Measurements from ENCODE around the gene RFX2. TPM values are rescaled to one million over a fixed set of nuclear protein-coding genes. Genes with fewer than 3 reads are reported as not detected.
"Not testable (repeated sequence)": the region's sequence is repeated elsewhere in the genome, so short reads cannot be mapped to it uniquely, and the experiment has no call there.

The RFX2 gene
- total RNA-seq, 1 experiment from 2014 or later: 2.9 TPM

GRCh38 chr19:6115992-6116391 is 5.7 kb upstream of the RFX2 start:
- Histone ChIP-seq H3K4me3 (ENCODE audit: insufficient read depth, low read depth, low read length) (no peak overlapping the region), H3K36me3 (replicated peaks; ENCODE audit: control insufficient read depth, insufficient read depth, low read length) (no peaks in the 10 kb centered on the region), H3K27me3 (ENCODE audit: control insufficient read depth, insufficient read depth, low read length) (no peaks in the 10 kb centered on the region)
- no peak for DNase-seq

- Histone ChIP-seq H3K27me3 (ENCODE audit: control insufficient read depth, insufficient read depth, low read length) (peaks cover 14% of the 10 kb centered on the region), H3K36me3 (replicated peaks; ENCODE audit: control insufficient read depth, insufficient read depth, low read length) (no peaks in the 10 kb centered on the region), H3K4me3 (ENCODE audit: insufficient read depth, low read depth, low read length) (no peak overlapping the region)
- DNase-seq: no peak
Measured at GRCh38 chr19:6113616-6114188, 3.4 kb upstream of the RFX2 start.

- Histone ChIP-seq H3K36me3 (replicated peaks; ENCODE audit: control insufficient read depth, insufficient read depth, low read length) (no peaks in the 10 kb centered on the region), H3K4me3 (ENCODE audit: insufficient read depth, low read depth, low read length) (peak overlapping the region; percentile 42), H3K27me3 (ENCODE audit: control insufficient read depth, insufficient read depth, low read length) (peaks cover 24% of the 10 kb centered on the region)
- no peak for DNase-seq
Measured at GRCh38 chr19:6109947-6110346, 353 bp downstream of the RFX2 start.

GRCh38 chr19:6108721-6109633 is 1.3 kb downstream of the RFX2 start:
- peak; percentile 81 for DNase-seq
- H3K36me3 ChIP-seq (replicated peaks; ENCODE audit: control insufficient read depth, insufficient read depth, low read length): no peaks in the 10 kb centered on the region
- peaks cover 24% of the 10 kb centered on the region for H3K27me3 ChIP-seq (ENCODE audit: control insufficient read depth, insufficient read depth, low read length)
- peak overlapping the region; percentile 34 for H3K4me3 ChIP-seq (ENCODE audit: insufficient read depth, low read depth, low read length)

- H3K36me3 ChIP-seq (replicated peaks; ENCODE audit: control insufficient read depth, insufficient read depth, low read length); H3K4me3 ChIP-seq (ENCODE audit: insufficient read depth, low read depth, low read length); DNase-seq: not testable (repeated sequence)
- H3K27me3 ChIP-seq (ENCODE audit: control insufficient read depth, insufficient read depth, low read length): peaks cover 24% of the 10 kb centered on the region
Measured at GRCh38 chr19:6106643-6107294, 3.5 kb downstream of the RFX2 start.

GRCh38 chr19:6105444-6105843 is 4.9 kb downstream of the RFX2 start:
- Histone ChIP-seq H3K4me3 (ENCODE audit: insufficient read depth, low read depth, low read length) (no peak overlapping the region), H3K36me3 (replicated peaks; ENCODE audit: control insufficient read depth, insufficient read depth, low read length) (no peaks in the 10 kb centered on the region), H3K27me3 (ENCODE audit: control insufficient read depth, insufficient read depth, low read length) (peaks cover 24% of the 10 kb centered on the region)
- DNase-seq: peak; percentile 11

GRCh38 chr19:6103894-6104293 is 6.4 kb downstream of the RFX2 start:
- peak; percentile 3 for DNase-seq
- Histone ChIP-seq H3K4me3 (ENCODE audit: insufficient read depth, low read depth, low read length) (no peak overlapping the region), H3K27me3 (ENCODE audit: control insufficient read depth, insufficient read depth, low read length) (peaks cover 12% of the 10 kb centered on the region), H3K36me3 (replicated peaks; ENCODE audit: control insufficient read depth, insufficient read depth, low read length) (no peaks in the 10 kb centered on the region)

- peak; percentile 3 for DNase-seq
- H3K36me3 ChIP-seq (replicated peaks; ENCODE audit: control insufficient read depth, insufficient read depth, low read length): no peaks in the 10 kb centered on the region
- no peak overlapping the region for H3K4me3 ChIP-seq (ENCODE audit: insufficient read depth, low read depth, low read length)
- H3K27me3 ChIP-seq (ENCODE audit: control insufficient read depth, insufficient read depth, low read length): peaks cover 5% of the 10 kb centered on the region
Measured at GRCh38 chr19:6103217-6103644, 7.1 kb downstream of the RFX2 start.

GRCh38 chr19:6101991-6102390 is 8.3 kb downstream of the RFX2 start:
- H3K4me3 ChIP-seq (ENCODE audit: insufficient read depth, low read depth, low read length): no peak overlapping the region
- H3K36me3 ChIP-seq (replicated peaks; ENCODE audit: control insufficient read depth, insufficient read depth, low read length): no peaks in the 10 kb centered on the region
- DNase-seq: peak; percentile 8
- no peaks in the 10 kb centered on the region for H3K27me3 ChIP-seq (ENCODE audit: control insufficient read depth, insufficient read depth, low read length)

GRCh38 chr19:6101291-6101825 is 8.9 kb downstream of the RFX2 start:
- no peak for DNase-seq
- Histone ChIP-seq H3K4me3 (ENCODE audit: insufficient read depth, low read depth, low read length) (no peak overlapping the region), H3K27me3 (ENCODE audit: control insufficient read depth, insufficient read depth, low read length) (no peaks in the 10 kb centered on the region), H3K36me3 (replicated peaks; ENCODE audit: control insufficient read depth, insufficient read depth, low read length) (no peaks in the 10 kb centered on the region)

- Histone ChIP-seq H3K4me3 (ENCODE audit: insufficient read depth, low read depth, low read length) (no peak overlapping the region), H3K36me3 (replicated peaks; ENCODE audit: control insufficient read depth, insufficient read depth, low read length) (no peaks in the 10 kb centered on the region), H3K27me3 (ENCODE audit: control insufficient read depth, insufficient read depth, low read length) (no peaks in the 10 kb centered on the region)
- DNase-seq: peak; percentile 18
Measured at GRCh38 chr19:6100284-6100915, 9.9 kb downstream of the RFX2 start.

- Histone ChIP-seq H3K4me3 (ENCODE audit: insufficient read depth, low read depth, low read length) (no peak overlapping the region), H3K36me3 (replicated peaks; ENCODE audit: control insufficient read depth, insufficient read depth, low read length) (no peaks in the 10 kb centered on the region), H3K27me3 (ENCODE audit: control insufficient read depth, insufficient read depth, low read length) (no peaks in the 10 kb centered on the region)
- DNase-seq: peak; percentile 5
Measured at GRCh38 chr19:6099599-6099998, 10.7 kb downstream of the RFX2 start.

GRCh38 chr19:6099033-6099432 is 11.3 kb downstream of the RFX2 start:
- no peaks in the 10 kb centered on the region for H3K36me3 ChIP-seq (replicated peaks; ENCODE audit: control insufficient read depth, insufficient read depth, low read length)
- no peak overlapping the region for H3K4me3 ChIP-seq (ENCODE audit: insufficient read depth, low read depth, low read length)
- H3K27me3 ChIP-seq (ENCODE audit: control insufficient read depth, insufficient read depth, low read length): no peaks in the 10 kb centered on the region
- peak; percentile 2 for DNase-seq

- no peaks in the 10 kb centered on the region for H3K27me3 ChIP-seq (ENCODE audit: control insufficient read depth, insufficient read depth, low read length)
- no peaks in the 10 kb centered on the region for H3K36me3 ChIP-seq (replicated peaks; ENCODE audit: control insufficient read depth, insufficient read depth, low read length)
- no peak for DNase-seq
- H3K4me3 ChIP-seq (ENCODE audit: insufficient read depth, low read depth, low read length): no peak overlapping the region
Measured at GRCh38 chr19:6098574-6098973, 11.7 kb downstream of the RFX2 start.
